ENCODE data around the gene NMU. TPM values are rescaled to one million over a fixed set of nuclear protein-coding genes. Genes with fewer than 3 reads are reported as not detected.

The NMU gene
- total and polyA plus RNA-seq, 7 donors: 1.7 to 2.5 TPM; not detected in 5

- peak; percentile 89 for DNase-seq
- Histone ChIP-seq H3K4me1 (peaks cover 3 to 24% (median 10%) of the 10 kb centered on the region in 4 donors), H3K27me3 (no peaks in the 10 kb centered on the region), H3K9me3 (no peaks in the 10 kb centered on the region), H3K4me3 (peak overlapping the region; percentile 61 to 98 (median 86)), H3K27ac (peak overlapping the region; percentile 91 to 99 (median 98)), H3K36me3 (no peaks in the 10 kb centered on the region)
- WGBS, 2 donors: 1% methylated on average over 87 of the region's 87 CpGs
- no peak for TF ChIP-seq EP300 (IDR thresholded peaks at IDR 0.05)
- no peak for TF ChIP-seq CTCF (IDR thresholded peaks at IDR 0.05)
- no peak for TF ChIP-seq POLR2A (IDR thresholded peaks at IDR 0.05)
- TF ChIP-seq POLR2AphosphoS5 (IDR thresholded peaks at IDR 0.05): peak in 3 of 4 donors; percentile 8 to 59 (median 42)
- intact Hi-C loops (cut with DNase I): loop anchor here (1.0 to 5.0 kb wide), 4 partner anchors 150 to 401 kb away; partner anchors contain the start of genes CEP135, EXOC1 and SRD5A3
Measured at GRCh38 chr4:55545641-55546505, 90.2 kb downstream of the NMU start.

Other genes with a start within 250 kb of the NMU start
- 100 to 1,000 TPM; 144 to 219 (median 165) TPM for gene TMEM165, start 240.3 kb downstream of the NMU start, total RNA-seq
- gene TMEM165, start 240.3 kb downstream of the NMU start, polyA plus RNA-seq: 10 to 100 TPM; 12.9 to 46.5 (median 18.6) TPM
- gene CLOCK, start 89.4 kb downstream of the NMU start, total RNA-seq: 10 to 100 TPM; 22.5 to 27.5 (median 24.0) TPM
- gene CLOCK, start 89.4 kb downstream of the NMU start, polyA plus RNA-seq: 1 to 10 TPM; 2.4 to 7.9 (median 7.3) TPM
- not detected for gene PDCL2, start 44.1 kb downstream of the NMU start, total RNA-seq
- not detected for gene PDCL2, start 44.1 kb downstream of the NMU start, polyA plus RNA-seq
- not detected for gene EXOC1L, start 183.5 kb upstream of the NMU start, total RNA-seq
- gene EXOC1L, start 183.5 kb upstream of the NMU start, polyA plus RNA-seq: not detected
- 10 to 100 TPM; 14.5 to 49.0 (median 21.7) TPM for gene EXOC1, start 217.3 kb upstream of the NMU start, total RNA-seq
- gene EXOC1, start 217.3 kb upstream of the NMU start, polyA plus RNA-seq: 10 to 100 TPM; 16.8 to 18.3 (median 17.2) TPM

All from sigmoid colon (tissue), 7 donors.